KOPT-K1 (cell line): ENCODE data around the gene FAM98A.

ENCODE experiments used
- H3K27ac ChIP-seq: fragments of 200-600 bp; sonication (generic); 2 replicates; pipeline ENCODE4 v1.5.1; 2016; ENCODE audit warnings: antibody characterized with exemption, mild to moderate bottlenecking, low read depth, low read length; ENCODE audit not compliant: poor library complexity, severe bottlenecking
- H3K36me3 ChIP-seq: fragments of 200-600 bp; sonication (generic); 2 replicates; pipeline ENCODE4 v1.5.1; 2017; ENCODE audit warnings: antibody characterized with exemption, mild to moderate bottlenecking, low read length, moderate library complexity; ENCODE audit not compliant: insufficient read depth
- H3K9me3 ChIP-seq: fragments of 200-600 bp; sonication (generic); 2 replicates; pipeline ENCODE4 v1.5.1; 2017; ENCODE audit warnings: antibody characterized with exemption, low read length, mild to moderate bottlenecking; ENCODE audit not compliant: insufficient read depth, poor library complexity, severe bottlenecking

Gene FAM98A

GRCh38 chr2:33577084-33577483 is 22.0 kb downstream of the FAM98A start:
- no peak overlapping the region for H3K27ac ChIP-seq
- H3K36me3 ChIP-seq, result no peaks in the 10 kb centered on the region

DNA sequence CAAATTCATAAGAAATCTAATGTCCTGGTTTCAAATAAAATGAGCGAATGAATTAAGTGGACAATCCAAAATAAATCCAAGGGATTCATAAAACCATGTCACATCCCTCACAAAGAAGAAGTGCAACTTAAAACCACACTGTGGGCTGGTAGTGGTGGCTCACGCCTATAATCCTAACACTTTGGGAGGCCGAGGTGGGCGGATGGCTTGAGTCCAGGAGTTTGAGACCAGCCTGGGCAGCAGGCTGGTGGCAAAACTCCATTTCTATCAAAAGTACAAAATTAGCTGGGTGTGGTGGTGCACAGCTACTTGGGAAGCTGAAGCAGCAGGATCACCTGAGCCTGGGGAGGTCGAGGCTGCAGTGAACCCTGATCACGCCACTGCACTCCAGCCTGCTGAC is 25.4 kb downstream of the FAM98A start:
- Histone ChIP-seq H3K36me3 (no peaks in the 10 kb centered on the region), H3K27ac (no peak overlapping the region), H3K9me3 (no peaks in the 10 kb centered on the region)

More at GRCh38 chr2:33577084-33577483, 22.0 kb downstream of the FAM98A start:
- no peaks in the 10 kb centered on the region for H3K9me3 ChIP-seq

DNA sequence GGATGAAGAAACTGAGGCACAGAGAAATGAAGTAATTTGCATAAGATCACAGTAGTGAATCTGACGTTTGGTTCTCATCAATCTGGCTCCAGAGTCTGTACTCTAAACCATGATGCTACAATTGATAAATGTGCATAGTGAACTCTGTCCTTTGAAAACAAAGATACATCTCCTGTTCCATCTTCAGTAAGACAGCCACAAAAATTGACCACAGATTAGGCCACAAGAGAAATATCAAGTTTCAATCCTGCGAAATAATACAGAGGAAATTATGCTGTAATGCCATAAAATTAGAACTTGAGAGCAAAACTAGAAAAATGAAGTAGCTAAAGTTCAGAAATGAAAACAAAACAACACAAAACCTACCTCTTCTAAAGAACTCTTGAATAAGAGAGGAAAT is 28.4 kb downstream of the FAM98A start:
- Histone ChIP-seq H3K36me3 (no peaks in the 10 kb centered on the region), H3K9me3 (no peaks in the 10 kb centered on the region), H3K27ac (no peak overlapping the region)

DNA sequence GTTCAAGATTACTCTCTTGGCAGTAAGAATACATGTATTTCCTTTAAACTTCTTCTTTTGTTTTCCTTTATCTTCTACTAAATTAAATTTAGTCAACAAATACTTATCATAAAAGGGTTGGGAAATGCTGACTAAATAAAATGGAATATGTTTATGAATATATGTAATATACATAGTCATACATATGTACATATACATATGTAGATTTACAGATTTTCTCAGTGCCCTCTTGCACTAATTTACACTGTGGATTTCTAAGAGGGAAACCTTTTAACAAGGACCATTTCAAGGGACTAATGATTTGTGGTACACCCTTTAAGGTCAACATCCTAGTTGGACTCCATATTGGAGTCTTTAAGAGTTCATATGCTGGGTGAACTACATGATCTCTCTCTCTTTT is 37.2 kb downstream of the FAM98A start:
- Histone ChIP-seq H3K9me3 (no peaks in the 10 kb centered on the region), H3K36me3 (no peaks in the 10 kb centered on the region), H3K27ac (no peak overlapping the region)

DNA sequence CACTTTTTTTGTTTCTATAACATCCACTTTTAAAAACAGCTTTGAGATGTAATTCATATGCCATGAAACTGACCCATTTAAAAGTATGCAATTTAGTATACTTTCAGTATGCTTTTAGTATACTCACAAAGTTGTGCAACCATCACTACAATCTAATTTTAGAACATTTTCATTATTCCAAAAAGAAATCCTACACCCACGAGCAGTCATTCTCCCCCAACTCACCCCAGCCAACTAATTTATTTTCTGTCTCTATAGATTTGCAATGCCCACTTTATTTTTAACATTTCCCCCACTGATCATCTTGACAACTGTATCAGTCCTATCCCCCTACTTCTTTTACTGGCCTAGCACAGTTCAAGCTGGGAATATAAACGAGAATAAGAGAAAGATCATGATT is 39.1 kb downstream of the FAM98A start:
- no peaks in the 10 kb centered on the region for H3K9me3 ChIP-seq
- no peaks in the 10 kb centered on the region for H3K36me3 ChIP-seq
- no peak overlapping the region for H3K27ac ChIP-seq

DNA sequence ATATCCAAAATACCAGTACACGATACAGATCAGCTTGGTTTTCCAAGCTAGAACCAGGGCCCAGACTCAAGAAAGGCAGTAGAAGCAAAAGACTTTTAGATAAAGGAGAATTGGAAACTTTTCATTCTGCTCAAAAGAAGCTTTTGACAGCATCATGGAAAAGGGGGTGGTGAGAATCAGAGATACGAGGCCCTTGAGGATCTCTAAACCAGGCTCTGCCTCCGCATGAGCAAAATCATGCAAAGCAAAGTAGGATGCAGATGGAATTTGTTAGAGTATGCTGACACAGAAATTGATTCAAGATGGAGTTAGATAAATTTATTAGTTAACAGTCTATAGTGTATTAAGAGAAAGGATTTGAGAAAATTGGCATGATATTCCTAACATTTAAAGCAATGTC is 39.8 kb downstream of the FAM98A start:
- Histone ChIP-seq H3K36me3 (no peaks in the 10 kb centered on the region), H3K9me3 (no peaks in the 10 kb centered on the region), H3K27ac (no peak overlapping the region)

- H3K36me3 ChIP-seq, result no peaks in the 10 kb centered on the region
- no peaks in the 10 kb centered on the region for H3K9me3 ChIP-seq
- no peak overlapping the region for H3K27ac ChIP-seq
Observed at GRCh38 chr2:33555681-33556080, 43.4 kb downstream of the FAM98A start.

- Histone ChIP-seq H3K9me3 (no peaks in the 10 kb centered on the region), H3K27ac (no peak overlapping the region), H3K36me3 (no peaks in the 10 kb centered on the region)
Observed at GRCh38 chr2:33552758-33553461, 46.2 kb downstream of the FAM98A start.

DNA sequence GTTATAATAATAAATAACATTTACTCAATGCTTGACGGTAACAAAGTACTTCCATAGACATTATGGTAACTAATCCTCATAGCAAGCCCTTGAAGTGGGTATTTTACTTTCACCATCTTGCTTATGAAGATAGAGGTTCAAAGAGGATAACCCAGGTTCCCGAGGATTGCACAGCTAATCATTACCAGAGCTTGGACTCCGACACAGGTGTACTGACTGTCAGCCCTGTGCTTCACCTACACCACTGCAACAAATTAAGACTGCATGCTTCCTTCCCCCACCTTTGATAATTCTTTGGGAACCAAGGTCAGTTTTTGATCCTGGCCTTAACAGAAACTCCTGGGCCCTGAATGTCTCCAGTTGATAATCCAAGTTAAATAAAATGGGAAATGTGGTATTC is 48.9 kb downstream of the FAM98A start:
- no peaks in the 10 kb centered on the region for H3K9me3 ChIP-seq
- no peaks in the 10 kb centered on the region for H3K36me3 ChIP-seq
- no peak overlapping the region for H3K27ac ChIP-seq

DNA sequence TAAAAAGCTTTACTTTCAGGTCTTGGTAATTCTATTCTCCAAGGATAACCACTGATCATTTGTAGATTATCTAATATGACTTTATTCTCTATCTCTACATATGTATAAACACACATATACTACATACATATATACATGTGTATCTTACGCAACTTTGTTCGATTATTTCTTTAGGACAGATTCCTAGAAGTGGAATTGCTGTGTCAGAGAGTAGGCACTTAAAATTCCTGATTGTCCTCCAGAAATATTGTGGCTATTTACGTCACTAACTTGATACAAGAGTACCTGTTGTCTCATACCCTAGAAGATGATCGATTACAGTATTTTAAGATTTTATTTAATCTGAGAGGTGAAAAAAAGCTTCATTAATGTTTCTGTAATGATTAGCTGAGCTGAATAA is 57.9 kb downstream of the FAM98A start:
- Histone ChIP-seq H3K36me3 (no peaks in the 10 kb centered on the region), H3K27ac (no peak overlapping the region), H3K9me3 (no peaks in the 10 kb centered on the region)

- no peaks in the 10 kb centered on the region for H3K9me3 ChIP-seq
- no peak overlapping the region for H3K27ac ChIP-seq
- H3K36me3 ChIP-seq, result no peaks in the 10 kb centered on the region
Observed at GRCh38 chr2:33535421-33535820, 63.7 kb downstream of the FAM98A start.
